GM12892 (cell line): ENCODE measurements around the gene TIMM44.

Source experiments
- POLR2A ChIP-seq: IDR thresholded peaks from 2 replicates; pipeline ENCODE4 v1.6.1; 2011; ENCODE audit warnings: low read depth, low read length, control low read depth
- TAF1 ChIP-seq: IDR thresholded peaks from 2 replicates; pipeline ENCODE4 v1.6.1; 2011; ENCODE audit warnings: low read depth, mild to moderate bottlenecking, control low read depth, low read length, borderline replicate concordance

DNA sequence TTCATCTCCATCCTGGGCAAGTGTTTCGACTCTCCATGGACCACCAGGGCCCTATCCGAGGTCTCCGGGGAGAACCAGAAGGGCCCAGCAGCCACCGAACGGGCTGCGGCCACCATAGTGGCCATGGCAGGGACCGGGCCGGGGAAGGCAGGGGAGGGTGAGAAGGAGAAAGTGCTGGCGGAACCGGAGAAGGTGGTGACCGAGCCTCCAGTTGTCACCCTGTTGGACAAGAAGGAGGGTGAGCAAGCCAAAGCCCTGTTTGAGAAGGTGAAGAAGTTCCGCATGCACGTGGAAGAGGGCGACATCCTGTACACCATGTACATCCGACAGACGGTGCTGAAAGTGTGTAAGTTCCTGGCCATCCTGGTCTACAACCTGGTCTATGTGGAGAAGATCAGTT, 44.5 kb downstream of the TIMM44 start:
- TF ChIP-seq POLR2A = no peak
- TF ChIP-seq TAF1 = no peak
